LHCN-M2 (cell line): ENCODE data around the gene NRL. TPM values are rescaled to one million over a fixed set of nuclear protein-coding genes. Genes with fewer than 3 reads are reported as not detected.

Experiments
- DNase-seq: peaks from one replicate; pipeline ENCODE4 v3.0.0-alpha.2; 2012; ENCODE audit warnings: low read depth
- total RNA-seq: library from RNA; depleted of rRNA; stranded (reverse); fragments of >200 nt; gene quantifications from 2 replicates; pipeline ENCODE4 v1.2.3, GENCODE V29; 2014

The NRL gene
- total RNA-seq, 1 experiment from 2014 or later = 3.0 TPM

GRCh38 chr14:24100982-24101494, 13.7 kb downstream of the NRL start:
- DNase-seq = no peak

GRCh38 chr14:24100197-24100981, 14.4 kb downstream of the NRL start:
- DNase-seq = no peak

GRCh38 chr14:24098927-24099813, 15.6 kb downstream of the NRL start:
- DNase-seq = no peak

- DNase-seq = no peak
Observed at GRCh38 chr14:24098229-24098926, 16.4 kb downstream of the NRL start.

- no peak for DNase-seq
Observed at GRCh38 chr14:24096545-24097181, 18.1 kb downstream of the NRL start.

GRCh38 chr14:24095271-24096068, 19.3 kb downstream of the NRL start:
- peak; percentile 11 for DNase-seq

- no peak for DNase-seq
Observed at GRCh38 chr14:24094841-24095270, 19.9 kb downstream of the NRL start.

GRCh38 chr14:24093901-24094840, 20.6 kb downstream of the NRL start, which contains the start of gene PCK2:
TSS of gene PCK2 (plus strand) at chr14:24094311. CDS start at chr14:24094406, 95 bp downstream.
- DNase-seq = peak; percentile 70

- no peak for DNase-seq
Observed at GRCh38 chr14:24093207-24093900, 21.4 kb downstream of the NRL start.

- no peak for DNase-seq
Observed at GRCh38 chr14:24092505-24093206, 22.1 kb downstream of the NRL start.

- no peak for DNase-seq
Observed at GRCh38 chr14:24092110-24092504, 22.6 kb downstream of the NRL start.

GRCh38 chr14:24089890-24090289, 24.9 kb downstream of the NRL start:
- no peak for DNase-seq

- no peak for DNase-seq
Observed at GRCh38 chr14:24088095-24088494, 26.7 kb downstream of the NRL start.

- no peak for DNase-seq
Observed at GRCh38 chr14:24087004-24087403, 27.7 kb downstream of the NRL start.

- DNase-seq = no peak
Observed at GRCh38 chr14:24086193-24086955, 28.4 kb downstream of the NRL start.

- no peak for DNase-seq
Observed at GRCh38 chr14:24085215-24085614, 29.5 kb downstream of the NRL start.

- DNase-seq = no peak
Observed at GRCh38 chr14:24084440-24084839, 30.3 kb downstream of the NRL start.
